ENCODE results near the gene PAPPA.

DNA sequence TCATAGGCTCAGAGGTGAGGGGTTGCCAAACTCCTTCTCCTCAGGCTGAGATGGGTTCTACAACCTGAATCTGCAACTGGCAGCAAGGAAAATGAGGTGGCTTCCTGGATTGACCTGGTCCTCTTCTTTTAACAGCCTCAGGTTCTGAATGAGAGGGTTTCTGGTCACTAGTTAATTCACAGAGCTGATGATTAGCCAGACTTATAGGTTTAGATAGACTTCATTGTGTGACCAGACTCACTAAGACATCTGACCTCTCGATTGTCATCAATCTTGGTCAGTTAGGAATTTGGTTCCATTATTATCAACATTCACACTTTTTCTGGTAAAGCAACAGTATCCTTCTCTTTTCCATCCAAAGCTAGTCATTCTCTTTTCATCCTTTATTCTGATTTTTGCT lies 257.9 kb downstream of the PAPPA start:
- no peak for TF ChIP-seq CTCF (IDR thresholded peaks at IDR 0.05; ENCODE audit: low read depth, low read length)
- TF ChIP-seq POLR2A (IDR thresholded peaks at IDR 0.05; ENCODE audit: extremely low read depth, insufficient read length): no peak
- no peak for TF ChIP-seq MYC (IDR thresholded peaks at IDR 0.05; ENCODE audit: low read depth, low read length)
- TF ChIP-seq MAX (IDR thresholded peaks at IDR 0.05; ENCODE audit: low read depth, low read length): no peak
